ENCODE measurements around the gene SYNCRIP. TPM values are rescaled to one million over a fixed set of nuclear protein-coding genes. Genes with fewer than 3 reads are reported as not detected.

Gene SYNCRIP
- total RNA-seq, 1 donor from 2014 or later: 25.3 TPM

DNA sequence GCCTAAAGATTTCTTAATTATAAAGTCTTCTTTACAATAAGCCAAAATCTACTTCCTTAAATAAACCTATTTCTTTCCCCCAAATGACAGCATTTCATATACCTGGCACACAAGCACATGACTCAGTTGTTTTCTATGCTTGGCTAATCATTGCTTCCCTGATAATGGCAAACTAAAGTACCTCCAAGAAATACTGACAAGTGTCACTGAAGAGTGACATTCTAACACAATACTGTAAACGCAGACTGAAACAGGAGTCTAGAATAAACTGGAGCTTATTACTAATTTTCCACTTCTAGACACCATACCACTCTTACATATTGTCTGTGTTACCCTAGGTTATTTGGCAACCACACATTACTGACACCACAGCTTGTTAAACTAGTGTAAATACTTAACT, 14.3 kb downstream of the SYNCRIP start:
- Histone ChIP-seq H3K9me3 (no peaks in the 10 kb centered on the region), H3K4me3 (no peak overlapping the region), H3K27me3 (no peaks in the 10 kb centered on the region), H3K4me1 (no peaks in the 10 kb centered on the region), H3K27ac (no peak overlapping the region), H3K36me3 (peaks cover 45 to 60% of the 10 kb centered on the region in 2 donors)
- intact Hi-C loops (cut with DNase I): no loop called here
- no peak for DNase-seq (ENCODE audit: low spot score in 2 of 2)
- TF ChIP-seq, protein P1, sequence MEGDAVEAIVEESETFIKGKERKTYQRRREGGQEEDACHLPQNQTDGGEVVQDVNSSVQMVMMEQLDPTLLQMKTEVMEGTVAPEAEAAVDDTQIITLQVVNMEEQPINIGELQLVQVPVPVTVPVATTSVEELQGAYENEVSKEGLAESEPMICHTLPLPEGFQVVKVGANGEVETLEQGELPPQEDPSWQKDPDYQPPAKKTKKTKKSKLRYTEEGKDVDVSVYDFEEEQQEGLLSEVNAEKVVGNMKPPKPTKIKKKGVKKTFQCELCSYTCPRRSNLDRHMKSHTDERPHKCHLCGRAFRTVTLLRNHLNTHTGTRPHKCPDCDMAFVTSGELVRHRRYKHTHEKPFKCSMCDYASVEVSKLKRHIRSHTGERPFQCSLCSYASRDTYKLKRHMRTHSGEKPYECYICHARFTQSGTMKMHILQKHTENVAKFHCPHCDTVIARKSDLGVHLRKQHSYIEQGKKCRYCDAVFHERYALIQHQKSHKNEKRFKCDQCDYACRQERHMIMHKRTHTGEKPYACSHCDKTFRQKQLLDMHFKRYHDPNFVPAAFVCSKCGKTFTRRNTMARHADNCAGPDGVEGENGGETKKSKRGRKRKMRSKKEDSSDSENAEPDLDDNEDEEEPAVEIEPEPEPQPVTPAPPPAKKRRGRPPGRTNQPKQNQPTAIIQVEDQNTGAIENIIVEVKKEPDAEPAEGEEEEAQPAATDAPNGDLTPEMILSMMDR (IDR thresholded peaks at IDR 0.05): no peak

DNA sequence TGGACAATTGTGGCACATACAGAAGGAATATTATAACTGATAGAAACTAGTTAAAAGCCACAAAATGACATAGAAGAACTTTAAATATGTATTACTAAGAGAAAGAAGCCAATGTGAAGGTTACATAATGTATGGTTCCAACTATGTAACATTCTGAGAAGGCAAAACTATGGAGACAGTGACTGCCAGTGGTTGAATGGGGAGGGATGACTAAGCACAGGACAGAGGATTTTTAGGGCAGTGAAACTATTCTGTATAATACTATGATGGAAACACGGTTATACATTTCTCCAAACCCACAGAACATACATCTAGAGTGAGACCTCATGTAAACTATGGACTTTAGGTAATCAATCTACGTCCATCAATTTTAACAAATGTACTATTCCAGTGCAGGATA, 22.4 kb downstream of the SYNCRIP start:
- TF ChIP-seq, protein P1 (IDR thresholded peaks at IDR 0.05): no peak
- Histone ChIP-seq H3K4me1 (no peaks in the 10 kb centered on the region), H3K4me3 (no peak overlapping the region), H3K27ac (no peak overlapping the region), H3K36me3 (peaks cover 66 to 78% of the 10 kb centered on the region in 2 donors), H3K9me3 (no peaks in the 10 kb centered on the region), H3K27me3 (no peaks in the 10 kb centered on the region)
- intact Hi-C loops (cut with DNase I): no loop called here
- no peak for DNase-seq (ENCODE audit: low spot score in 2 of 2)

DNA sequence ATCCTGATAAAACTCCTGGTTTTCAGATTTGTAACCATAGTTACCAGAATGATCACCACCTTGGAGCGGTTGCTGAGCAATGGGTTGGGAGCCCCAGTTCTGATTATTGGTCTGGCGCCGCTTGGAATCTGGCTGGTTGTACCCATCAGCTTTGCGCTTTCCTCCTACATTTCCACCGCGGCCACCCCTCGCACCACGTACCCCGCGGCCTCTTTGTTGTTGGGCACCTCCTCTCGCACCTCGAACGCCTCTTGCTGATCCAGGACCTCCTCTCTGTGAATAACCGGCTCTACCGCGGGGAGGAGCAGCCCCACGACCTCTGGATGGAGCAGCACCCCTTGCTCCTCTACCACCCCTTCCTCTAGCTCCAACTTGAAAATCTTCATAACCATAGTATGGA, 27.9 kb downstream of the SYNCRIP start:
- no peak overlapping the region for H3K4me3 ChIP-seq
- no peaks in the 10 kb centered on the region for H3K9me3 ChIP-seq
- H3K36me3 ChIP-seq: peaks cover 71 to 94% of the 10 kb centered on the region in 2 donors
- DNase-seq (ENCODE audit: low spot score in 2 of 2): no peak
- H3K27ac ChIP-seq: no peak overlapping the region
- intact Hi-C loops (cut with DNase I): no loop called here
- H3K4me1 ChIP-seq: no peaks in the 10 kb centered on the region
- TF ChIP-seq, protein P1 (IDR thresholded peaks at IDR 0.05): no peak
- no peaks in the 10 kb centered on the region for H3K27me3 ChIP-seq

DNA sequence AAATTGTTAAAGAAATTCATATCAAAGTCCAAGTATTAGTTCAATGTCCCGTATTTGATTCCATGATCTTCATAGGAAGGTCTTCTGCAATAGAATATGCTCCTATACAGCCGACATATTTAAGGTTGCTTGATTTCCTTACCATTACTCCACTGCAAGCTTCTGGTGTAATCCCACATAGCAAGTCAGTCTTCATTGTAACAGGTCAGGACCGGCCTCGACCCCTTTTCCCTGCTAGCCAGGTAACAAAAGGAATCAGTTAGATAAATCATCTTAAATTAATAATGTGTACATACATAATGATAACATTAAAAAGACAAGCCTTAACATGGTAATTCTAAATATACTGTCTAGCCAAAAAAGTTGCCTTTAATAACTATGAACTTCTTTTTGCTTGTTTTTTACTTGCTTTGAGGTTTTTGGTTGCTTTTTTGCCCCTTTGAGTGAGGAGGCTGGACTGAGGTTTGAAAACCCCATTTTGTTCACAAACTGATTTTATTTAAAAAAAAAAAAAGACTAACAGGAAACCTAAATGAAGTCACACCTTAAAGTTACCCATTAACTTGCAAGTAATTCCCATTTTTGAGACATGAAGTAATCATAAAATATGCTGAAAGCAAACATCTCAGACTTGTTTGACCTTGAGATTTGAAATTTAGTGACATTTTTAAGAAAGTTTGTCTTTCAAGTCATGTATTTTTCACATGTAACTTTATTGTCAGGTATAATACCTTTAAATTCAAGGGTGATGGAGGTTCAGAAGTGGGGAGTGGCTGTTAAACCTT, 29.8 kb downstream of the SYNCRIP start:
- TF ChIP-seq, protein P1 (IDR thresholded peaks at IDR 0.05): no peak
- DNase-seq (ENCODE audit: low spot score in 2 of 2): no peak
- H3K27me3 ChIP-seq: no peaks in the 10 kb centered on the region
- H3K9me3 ChIP-seq: no peaks in the 10 kb centered on the region
- intact Hi-C loops (cut with DNase I): no loop called here
- H3K4me1 ChIP-seq: no peaks in the 10 kb centered on the region
- no peak overlapping the region for H3K4me3 ChIP-seq
- peaks cover 54 to 85% of the 10 kb centered on the region in 2 donors for H3K36me3 ChIP-seq
- no peak overlapping the region for H3K27ac ChIP-seq

- Histone ChIP-seq H3K27ac (no peak overlapping the region), H3K4me3 (no peak overlapping the region), H3K27me3 (no peaks in the 10 kb centered on the region), H3K36me3 (peaks cover 47 to 71% of the 10 kb centered on the region in 2 donors), H3K4me1 (no peaks in the 10 kb centered on the region), H3K9me3 (no peaks in the 10 kb centered on the region)
- TF ChIP-seq, protein P1 (IDR thresholded peaks at IDR 0.05): no peak
- no peak for DNase-seq (ENCODE audit: low spot score in 2 of 2)
- intact Hi-C loops (cut with DNase I): no loop called here
Observed at GRCh38 chr6:85610182-85610895, 32.3 kb downstream of the SYNCRIP start.

All from ascending aorta (tissue), 2 donors.